Stimulated activated naive CD8-positive, alpha-beta T cell treated with anti-CD3 and anti-CD28 coated beads, Interleukin-15, Interleukin-2, amounts not matched to agents 100 ng/mL and 50 ng/mL, for 24 hours (primary cell): ENCODE data around the gene E2F4.

Experiments
- H3K27ac Mint-ChIP-seq: one replicate; pipeline ENCODE4 v1.8.0; 2021; ENCODE audit warnings: mild to moderate bottlenecking, mixed read lengths
- H3K27me3 Mint-ChIP-seq: one replicate; pipeline ENCODE4 v1.8.0; 2021; ENCODE audit warnings: mixed read lengths
- H3K36me3 Mint-ChIP-seq: one replicate; pipeline ENCODE4 v1.8.0; 2021; ENCODE audit warnings: low read depth, mixed read lengths
- H3K4me1 Mint-ChIP-seq: one replicate; pipeline ENCODE4 v1.8.0; 2021; ENCODE audit warnings: low read depth, mixed read lengths
- H3K4me3 Mint-ChIP-seq: one replicate; pipeline ENCODE4 v1.8.0; 2021; ENCODE audit warnings: mild to moderate bottlenecking, mixed read lengths
- H3K9me3 Mint-ChIP-seq: one replicate; pipeline ENCODE4 v1.8.0; 2021; ENCODE audit warnings: mixed read lengths

E2F4 gene

DNA sequence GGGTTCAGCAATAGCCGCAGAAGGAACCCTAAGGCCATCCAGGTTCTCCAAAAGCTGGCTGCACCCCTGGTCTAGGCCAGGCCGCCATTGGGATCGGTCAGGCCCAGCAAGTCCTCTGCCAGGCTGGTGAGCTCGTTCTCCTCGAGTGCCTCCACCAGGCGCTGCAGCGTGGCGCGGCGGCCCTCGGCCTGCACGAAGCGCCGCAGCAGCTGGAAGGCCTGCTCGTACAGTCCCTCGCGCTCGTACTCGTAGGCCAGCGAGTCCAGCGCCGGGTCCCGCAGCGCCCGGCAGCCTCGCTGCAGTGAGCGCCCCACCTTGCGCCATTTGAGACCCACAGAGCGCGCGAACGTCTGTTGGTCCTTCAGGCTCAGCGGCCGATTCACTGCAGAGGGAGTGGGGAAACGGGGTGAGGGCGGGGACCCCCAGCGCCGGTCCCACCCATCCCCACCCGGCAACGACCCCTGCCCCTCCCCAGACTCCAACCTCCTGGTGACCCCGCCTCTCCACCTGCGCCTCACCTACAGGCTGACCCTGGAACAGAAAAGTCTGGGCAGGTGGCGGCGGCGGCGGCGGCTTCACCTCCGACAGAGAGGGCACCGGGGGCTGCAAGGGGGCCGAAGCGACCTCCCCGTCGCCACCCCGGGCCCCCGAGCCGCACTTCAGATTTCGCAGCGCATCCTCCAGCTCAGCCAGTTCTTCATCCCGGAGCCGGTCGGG lies 37.2 kb upstream of the E2F4 start:
- no peak overlapping the region for H3K27ac Mint-ChIP-seq
- H3K4me3 Mint-ChIP-seq: peak overlapping the region; percentile 62
- no peaks in the 10 kb centered on the region for H3K9me3 Mint-ChIP-seq
- H3K36me3 Mint-ChIP-seq: no peaks in the 10 kb centered on the region
- H3K4me1 Mint-ChIP-seq: peaks cover 48% of the 10 kb centered on the region
- H3K27me3 Mint-ChIP-seq: peaks cover 13% of the 10 kb centered on the region

DNA sequence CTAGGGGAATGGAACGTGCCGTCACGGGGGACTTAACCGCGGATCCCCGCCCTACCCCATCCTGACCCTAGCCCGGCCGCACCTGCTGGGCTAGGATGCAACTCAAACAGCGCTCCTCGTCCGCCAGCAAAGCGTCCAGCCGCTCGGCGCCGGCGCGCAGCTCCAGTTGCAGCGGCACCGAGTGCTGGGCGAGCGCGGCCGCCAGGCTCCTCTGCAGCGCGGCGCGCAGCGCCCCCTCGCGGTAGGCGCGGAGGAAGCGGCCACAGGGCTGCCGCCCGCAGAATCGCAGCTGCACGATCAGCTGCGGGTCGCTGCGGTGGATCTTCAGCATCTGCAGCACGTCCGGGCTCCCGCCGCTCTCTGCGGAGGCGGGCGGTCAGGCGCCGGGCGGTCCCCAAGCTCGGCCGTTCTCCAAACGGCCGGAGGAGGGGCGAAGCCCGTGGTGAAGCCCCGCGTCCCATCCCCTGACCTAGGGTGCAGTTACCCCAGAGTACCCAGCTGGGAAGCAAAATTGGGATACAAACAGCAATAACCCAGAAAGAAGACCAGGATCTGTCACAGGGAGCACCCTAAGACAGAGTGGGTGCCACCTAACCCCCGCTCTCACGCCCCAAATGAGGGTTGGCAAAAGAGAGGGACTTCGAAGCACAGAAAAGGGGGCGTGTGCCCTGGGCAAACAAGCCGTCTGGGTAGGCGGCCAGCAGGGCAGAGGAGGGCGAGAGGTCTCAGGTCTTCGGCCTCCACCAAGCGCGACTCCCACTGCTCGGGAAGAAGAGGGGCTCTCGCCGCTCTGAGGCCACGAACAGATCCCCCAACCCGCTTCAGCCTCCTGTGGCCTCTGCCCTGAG lies 36.4 kb upstream of the E2F4 start:
- peaks cover 13% of the 10 kb centered on the region for H3K27me3 Mint-ChIP-seq
- H3K27ac Mint-ChIP-seq: no peak overlapping the region
- no peaks in the 10 kb centered on the region for H3K9me3 Mint-ChIP-seq
- peak overlapping the region; percentile 62 for H3K4me3 Mint-ChIP-seq
- H3K4me1 Mint-ChIP-seq: peaks cover 53% of the 10 kb centered on the region
- H3K36me3 Mint-ChIP-seq: no peaks in the 10 kb centered on the region

DNA sequence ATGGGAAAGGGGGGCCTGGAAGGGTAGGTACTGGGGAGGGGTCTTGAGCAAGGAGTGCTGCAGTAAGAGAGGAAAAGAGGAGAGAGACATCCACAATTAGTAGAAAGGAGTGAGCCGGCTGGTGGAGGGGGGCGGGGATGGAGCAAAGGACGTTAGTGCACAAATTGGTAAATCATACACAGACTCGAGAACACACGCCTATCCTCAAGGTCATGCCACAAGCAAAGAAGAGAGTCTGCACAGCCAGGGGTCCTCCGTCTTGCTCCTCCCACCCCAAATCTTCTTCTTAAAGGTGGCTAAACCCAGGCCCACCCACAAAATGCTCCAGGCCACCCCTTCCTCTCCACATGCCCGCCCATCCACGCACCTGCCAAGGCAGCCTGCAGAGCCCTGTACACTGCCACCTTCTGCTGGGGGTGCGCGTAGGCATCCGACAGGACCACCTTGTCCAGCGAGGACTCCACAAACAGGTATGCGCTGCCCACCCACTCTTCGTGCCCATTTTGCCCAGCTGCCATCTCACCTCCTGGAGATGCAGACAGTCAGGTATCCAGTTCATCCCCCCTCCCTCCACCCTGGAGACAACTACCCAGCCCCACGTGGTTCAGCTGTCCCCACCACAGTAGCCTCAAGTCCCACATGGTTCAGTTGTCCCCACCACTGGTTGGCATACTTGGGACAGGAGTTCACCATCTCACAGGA lies 35.7 kb upstream of the E2F4 start:
- peaks cover 56% of the 10 kb centered on the region for H3K4me1 Mint-ChIP-seq
- no peak overlapping the region for H3K4me3 Mint-ChIP-seq
- H3K36me3 Mint-ChIP-seq: no peaks in the 10 kb centered on the region
- H3K9me3 Mint-ChIP-seq: no peaks in the 10 kb centered on the region
- no peak overlapping the region for H3K27ac Mint-ChIP-seq
- peaks cover 12% of the 10 kb centered on the region for H3K27me3 Mint-ChIP-seq

DNA sequence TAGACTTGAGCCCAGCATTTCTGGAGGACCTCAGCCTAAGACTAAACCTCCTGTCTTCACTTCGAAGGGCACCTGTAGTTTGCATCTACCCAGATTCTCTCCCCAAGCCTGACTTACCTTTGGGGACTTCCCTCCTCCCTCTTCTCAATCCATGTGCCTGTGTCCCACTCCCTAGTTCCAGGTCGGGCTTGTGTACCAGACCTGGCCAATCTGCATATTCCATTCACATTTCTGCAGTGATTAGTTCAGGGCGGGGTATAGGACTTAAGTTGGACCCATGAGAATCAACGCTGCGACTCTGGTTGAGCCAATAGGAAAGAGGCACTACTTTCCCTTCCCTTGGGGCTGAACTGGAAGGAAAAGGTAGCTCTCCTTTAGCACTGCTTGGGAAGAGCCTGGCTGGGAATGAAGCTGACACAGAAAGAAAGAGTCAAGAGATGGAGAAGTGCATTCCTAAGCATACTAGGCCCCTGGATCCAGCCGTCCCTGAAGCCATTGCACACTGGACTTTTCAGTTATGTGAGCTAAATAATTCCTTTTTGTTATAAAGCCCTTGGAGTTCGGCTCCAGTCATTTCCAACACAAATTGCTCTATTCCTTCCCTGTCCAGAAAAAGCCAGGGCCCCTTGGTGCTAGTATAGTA lies 34.7 kb upstream of the E2F4 start:
- Mint-ChIP-seq H3K4me1 (peaks cover 62% of the 10 kb centered on the region), H3K36me3 (no peaks in the 10 kb centered on the region)

DNA sequence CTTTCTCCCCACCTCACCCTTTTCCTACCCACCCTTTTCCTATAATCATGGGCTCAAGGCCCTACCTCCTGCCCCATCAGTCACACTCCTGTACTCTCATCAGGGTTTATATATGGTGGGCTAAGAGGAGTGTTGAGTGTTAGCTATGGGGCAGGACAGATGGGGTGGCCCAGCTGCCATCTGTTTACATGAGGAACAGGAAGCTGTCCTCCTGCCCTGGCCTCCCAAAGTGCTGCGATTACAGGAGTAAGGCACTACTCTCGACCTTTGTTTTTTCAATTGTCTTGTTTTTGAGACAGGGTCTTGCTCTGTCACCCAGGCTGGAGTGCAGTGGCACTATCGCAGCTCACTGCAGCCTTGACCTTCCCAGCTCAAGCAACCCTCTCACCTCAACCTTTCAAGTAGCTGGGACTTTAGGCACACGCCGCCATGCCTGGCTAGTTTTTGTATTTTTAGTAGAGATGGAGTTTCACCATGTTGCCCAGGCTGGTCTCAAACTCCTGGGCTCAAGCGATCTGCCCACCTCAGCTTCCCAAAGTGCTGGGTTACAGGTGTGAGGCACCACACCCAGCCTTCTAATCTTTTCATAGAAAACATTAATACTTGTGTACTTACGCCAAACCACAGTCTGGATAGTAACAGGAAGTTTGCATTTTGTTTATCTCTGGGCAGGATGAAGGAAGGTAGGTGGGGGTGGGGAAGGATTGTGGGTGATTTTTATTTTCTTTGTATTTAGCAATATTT lies 33.9 kb upstream of the E2F4 start:
- H3K36me3 Mint-ChIP-seq: no peaks in the 10 kb centered on the region
- H3K4me3 Mint-ChIP-seq: peak overlapping the region; percentile 90

More for the DNA sequence above, 34.7 kb upstream of the E2F4 start:
- peaks cover 17% of the 10 kb centered on the region for H3K27me3 Mint-ChIP-seq
- no peaks in the 10 kb centered on the region for H3K9me3 Mint-ChIP-seq
- H3K4me3 Mint-ChIP-seq: no peak overlapping the region
- peak overlapping the region; percentile 41 for H3K27ac Mint-ChIP-seq

DNA sequence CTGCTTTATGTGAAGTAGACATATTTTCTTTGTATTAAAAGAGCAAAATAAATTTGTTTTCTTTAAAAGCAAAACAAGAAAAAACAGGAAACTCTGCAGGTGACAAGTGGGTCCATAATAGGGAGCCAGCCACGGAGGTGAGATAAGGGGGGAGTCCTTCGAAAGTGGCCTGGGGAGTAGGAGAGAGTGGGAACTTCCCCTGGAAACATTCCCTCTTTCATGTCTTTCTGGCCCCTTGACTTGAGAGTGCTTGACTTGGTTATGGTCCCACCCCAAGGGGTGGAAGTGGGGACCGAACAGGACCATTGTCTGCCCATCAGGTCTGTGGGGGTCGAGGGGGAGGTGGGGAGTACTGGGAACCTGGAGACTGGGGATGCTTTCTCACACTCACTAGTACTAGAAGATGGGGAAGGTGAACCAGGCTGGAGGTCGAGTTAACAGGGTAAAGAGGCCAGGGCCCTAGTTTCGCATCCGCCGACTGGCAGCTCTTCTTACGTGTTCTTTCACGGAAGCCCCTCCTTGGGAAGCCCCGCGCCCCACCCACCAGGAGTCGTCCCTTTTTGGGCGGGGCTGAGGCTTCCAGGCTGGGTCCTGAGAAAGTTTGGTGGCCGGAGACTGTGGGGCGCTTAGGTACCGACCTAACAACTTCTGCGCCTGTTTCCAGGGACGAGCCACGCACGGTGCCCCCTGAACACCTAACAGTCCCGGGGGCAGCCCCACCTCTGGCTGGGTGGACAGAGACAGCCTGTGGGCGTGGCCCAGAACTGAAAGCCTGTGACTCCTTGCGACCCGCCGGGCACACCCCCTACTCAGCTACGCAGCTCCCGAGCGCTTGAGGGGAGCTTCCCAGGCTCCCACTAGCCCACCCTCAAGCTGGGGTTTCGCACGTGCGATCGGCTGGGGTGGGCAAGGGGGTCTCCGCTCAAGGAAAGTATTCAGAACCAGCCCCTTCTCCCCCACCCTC lies 33.0 kb upstream of the E2F4 start:
- Mint-ChIP-seq H3K27me3 (peaks cover 22% of the 10 kb centered on the region), H3K9me3 (no peaks in the 10 kb centered on the region), H3K27ac (peak overlapping the region; percentile 85), H3K36me3 (no peaks in the 10 kb centered on the region), H3K4me3 (peak overlapping the region; percentile 90), H3K4me1 (peaks cover 60% of the 10 kb centered on the region)

More for the DNA sequence above, 33.9 kb upstream of the E2F4 start:
- Mint-ChIP-seq H3K27ac (peak overlapping the region; percentile 85), H3K9me3 (no peaks in the 10 kb centered on the region), H3K27me3 (peaks cover 18% of the 10 kb centered on the region), H3K4me1 (peaks cover 62% of the 10 kb centered on the region)

DNA sequence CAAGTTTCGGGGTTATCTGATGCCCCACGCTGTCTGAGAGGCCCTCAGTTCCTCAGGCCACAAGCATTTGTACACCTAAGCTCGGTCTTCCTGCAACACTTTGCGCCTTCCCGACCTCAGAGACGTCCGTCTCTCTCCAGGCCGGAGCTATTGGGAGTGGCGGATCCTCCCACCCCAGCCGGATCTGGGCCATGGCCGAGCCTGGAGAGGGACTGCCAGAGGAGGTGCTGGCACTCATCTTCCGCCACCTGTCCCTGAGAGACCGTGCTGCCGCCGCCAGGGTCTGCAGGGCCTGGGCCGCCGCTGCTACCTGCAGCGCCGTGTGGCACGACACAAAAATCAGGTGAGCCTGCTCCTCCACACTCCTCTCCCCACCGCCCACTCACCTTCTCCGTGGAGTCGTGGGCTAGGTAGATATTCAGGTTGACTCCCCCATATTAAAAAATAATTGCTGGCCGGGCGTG lies 30.3 kb upstream of the E2F4 start:
- Mint-ChIP-seq H3K4me3 (no peak overlapping the region), H3K27me3 (peaks cover 36% of the 10 kb centered on the region), H3K36me3 (no peaks in the 10 kb centered on the region), H3K27ac (no peak overlapping the region), H3K9me3 (no peaks in the 10 kb centered on the region), H3K4me1 (peaks cover 64% of the 10 kb centered on the region)

DNA sequence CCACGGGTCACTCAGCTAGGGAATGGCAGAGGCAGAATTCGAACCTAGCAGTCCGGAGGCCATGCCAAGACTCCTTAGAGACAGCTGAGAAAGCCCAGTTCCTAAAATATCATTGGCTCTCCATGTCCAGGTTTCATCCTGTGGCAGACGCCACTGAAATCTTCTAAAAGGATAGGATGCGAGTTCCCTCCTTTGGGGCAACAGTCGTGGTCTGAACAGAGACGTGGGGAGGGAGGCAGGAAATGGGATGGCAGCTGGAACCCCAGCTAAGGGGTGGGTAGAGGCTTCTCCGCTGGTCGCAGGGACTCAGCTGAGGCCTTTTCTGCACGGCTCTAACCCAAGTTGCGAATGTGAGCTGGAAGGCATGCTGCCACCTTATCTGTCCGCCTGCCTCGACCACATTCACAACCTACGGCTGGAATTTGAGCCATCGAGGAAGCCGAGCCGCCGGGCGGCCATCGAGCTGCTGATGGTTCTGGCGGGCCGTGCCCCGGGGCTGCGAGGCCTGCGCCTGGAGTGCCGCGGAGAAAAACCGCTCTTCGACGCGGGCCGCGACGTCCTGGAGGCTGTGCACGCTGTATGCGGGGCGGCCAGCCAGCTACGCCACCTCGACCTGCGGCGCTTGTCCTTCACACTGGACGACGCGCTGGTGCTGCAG lies 29.3 kb upstream of the E2F4 start:
- H3K4me1 Mint-ChIP-seq: peaks cover 56% of the 10 kb centered on the region
- no peaks in the 10 kb centered on the region for H3K36me3 Mint-ChIP-seq
- peaks cover 43% of the 10 kb centered on the region for H3K27me3 Mint-ChIP-seq
- H3K27ac Mint-ChIP-seq: no peak overlapping the region
- no peaks in the 10 kb centered on the region for H3K9me3 Mint-ChIP-seq
- H3K4me3 Mint-ChIP-seq: peak overlapping the region; percentile 13

DNA sequence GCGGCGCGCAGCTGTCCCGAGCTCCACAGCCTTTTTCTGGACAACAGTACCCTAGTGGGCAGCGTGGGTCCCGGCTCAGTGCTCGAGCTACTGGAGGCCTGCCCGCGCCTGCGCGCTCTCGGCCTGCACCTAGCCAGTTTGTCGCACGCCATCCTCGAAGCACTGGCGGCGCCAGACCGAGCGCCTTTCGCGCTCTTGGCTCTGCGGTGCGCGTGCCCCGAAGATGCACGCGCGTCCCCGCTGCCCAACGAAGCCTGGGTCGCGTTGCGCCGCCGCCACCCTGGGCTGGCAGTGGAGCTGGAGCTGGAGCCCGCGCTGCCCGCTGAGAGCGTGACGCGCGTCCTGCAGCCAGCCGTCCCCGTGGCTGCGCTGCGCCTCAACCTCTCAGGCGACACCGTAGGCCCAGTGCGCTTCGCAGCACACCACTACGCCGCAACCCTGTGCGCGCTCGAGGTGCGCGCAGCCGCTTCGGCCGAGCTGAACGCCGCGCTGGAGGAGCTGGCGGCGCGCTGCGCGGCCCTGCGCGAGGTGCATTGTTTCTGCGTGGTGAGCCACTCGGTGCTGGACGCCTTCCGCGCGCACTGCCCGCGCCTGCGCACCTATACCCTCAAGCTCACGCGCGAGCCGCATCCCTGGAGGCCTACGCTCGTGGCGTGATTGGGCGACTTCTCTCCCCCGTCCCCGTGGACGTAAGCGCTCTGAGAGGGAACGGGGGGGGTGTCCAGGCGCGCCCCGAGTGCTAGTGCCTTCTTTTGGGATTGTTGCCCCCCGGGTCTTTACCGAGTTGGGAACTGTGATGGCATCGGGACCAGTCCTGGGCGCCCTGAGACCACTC lies 28.6 kb upstream of the E2F4 start:
- H3K27me3 Mint-ChIP-seq: peaks cover 50% of the 10 kb centered on the region
- no peaks in the 10 kb centered on the region for H3K9me3 Mint-ChIP-seq
- H3K4me1 Mint-ChIP-seq: peaks cover 49% of the 10 kb centered on the region
- no peak overlapping the region for H3K27ac Mint-ChIP-seq
- H3K36me3 Mint-ChIP-seq: no peaks in the 10 kb centered on the region
- peak overlapping the region; percentile 10 for H3K4me3 Mint-ChIP-seq

DNA sequence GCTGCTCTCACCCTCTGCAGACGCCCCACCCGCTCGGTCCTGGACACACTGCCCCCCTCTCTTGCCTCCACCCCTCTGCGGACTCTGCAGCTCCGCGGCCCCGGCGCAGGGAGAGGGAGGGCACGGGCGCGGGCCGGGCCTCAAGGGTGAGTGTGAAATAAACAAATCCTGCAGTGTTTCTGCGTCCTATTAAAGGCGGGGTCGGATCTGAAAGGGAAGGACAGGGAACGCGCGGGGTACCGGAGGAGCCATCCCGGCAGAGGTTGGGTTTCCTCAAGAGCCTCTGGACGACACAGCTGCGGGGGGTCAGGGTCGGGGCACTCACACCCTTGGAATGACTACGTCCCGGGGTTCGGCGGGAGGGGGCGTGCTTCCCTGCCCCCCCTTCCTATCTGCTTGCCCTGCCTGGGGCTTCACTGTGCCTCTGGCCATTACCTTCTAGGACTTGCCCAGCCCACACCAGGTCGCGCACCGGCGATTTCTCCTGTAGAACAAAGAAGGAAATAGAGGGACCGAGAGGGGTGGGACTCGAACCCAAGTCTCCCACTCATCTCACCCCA lies 27.9 kb upstream of the E2F4 start:
- Mint-ChIP-seq H3K4me3 (peak overlapping the region; percentile 10), H3K4me1 (peaks cover 42% of the 10 kb centered on the region), H3K27ac (no peak overlapping the region), H3K36me3 (no peaks in the 10 kb centered on the region), H3K27me3 (peaks cover 57% of the 10 kb centered on the region), H3K9me3 (no peaks in the 10 kb centered on the region)

DNA sequence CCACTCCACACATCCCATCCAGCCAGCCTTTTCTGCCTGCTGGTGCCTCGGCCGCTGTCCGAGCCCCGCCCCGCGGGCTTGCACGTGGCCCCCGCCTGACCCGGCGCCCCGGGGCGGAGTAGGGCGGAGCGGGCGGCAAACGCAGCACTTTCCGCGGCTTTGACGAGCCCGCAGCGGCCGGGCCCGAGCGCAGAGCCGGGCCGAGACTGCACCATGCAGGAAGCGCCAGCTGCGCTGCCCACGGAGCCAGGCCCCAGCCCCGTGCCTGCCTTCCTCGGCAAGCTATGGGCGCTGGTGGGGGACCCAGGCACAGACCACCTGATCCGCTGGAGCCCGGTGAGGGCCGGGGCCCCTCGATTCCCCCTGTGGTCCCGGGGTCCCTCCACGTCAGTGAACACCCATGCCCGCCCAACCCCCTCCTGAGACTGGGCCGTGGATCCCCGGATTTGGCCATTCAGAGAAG lies 27.3 kb upstream of the E2F4 start, which contains the start of gene HSF4:
Gene HSF4 (plus strand): TSS at position 147 of the 463 bp plus-strand sequence. CDS start 67 bp downstream, at position 214.
- H3K36me3 Mint-ChIP-seq: no peaks in the 10 kb centered on the region
- peaks cover 41% of the 10 kb centered on the region for H3K4me1 Mint-ChIP-seq
- no peak within 1 kb of the TSS for H3K27ac Mint-ChIP-seq
- no peaks in the 10 kb centered on the region for H3K9me3 Mint-ChIP-seq
- H3K4me3 Mint-ChIP-seq: peak within 1 kb of the TSS; percentile 10
- H3K27me3 Mint-ChIP-seq: peaks cover 61% of the 10 kb centered on the region
